Measurements from ENCODE around the gene COCH. TPM values are rescaled to one million over a fixed set of nuclear protein-coding genes. Genes with fewer than 3 reads are reported as not detected.

The COCH gene
- total RNA-seq, 1 experiment from 2014 or later, result 4.2 TPM

- no peak overlapping the region for H3K9ac ChIP-seq (ENCODE audit: low read length)
- H3K4me2 ChIP-seq (ENCODE audit: low read length), result no peak overlapping the region
- ATAC-seq, result no peak
- H3K4me3 ChIP-seq (ENCODE audit: low read length), result no peak overlapping the region
- ChIA-PET CTCF (no interaction called here), POLR2A (ENCODE audit: unreplicated experiment) (no interaction called here)
- no peaks in the 10 kb centered on the region for H3F3A ChIP-seq (ENCODE audit: low read length, unreplicated experiment)
- no TSS peak for BruUV-seq (replicated peaks)
- no peaks in the 10 kb centered on the region for H4K20me1 ChIP-seq (ENCODE audit: low read length)
- H3K4me1 ChIP-seq (ENCODE audit: insufficient read depth, low read length), result no peaks in the 10 kb centered on the region
- TF ChIP-seq, protein P1, sequence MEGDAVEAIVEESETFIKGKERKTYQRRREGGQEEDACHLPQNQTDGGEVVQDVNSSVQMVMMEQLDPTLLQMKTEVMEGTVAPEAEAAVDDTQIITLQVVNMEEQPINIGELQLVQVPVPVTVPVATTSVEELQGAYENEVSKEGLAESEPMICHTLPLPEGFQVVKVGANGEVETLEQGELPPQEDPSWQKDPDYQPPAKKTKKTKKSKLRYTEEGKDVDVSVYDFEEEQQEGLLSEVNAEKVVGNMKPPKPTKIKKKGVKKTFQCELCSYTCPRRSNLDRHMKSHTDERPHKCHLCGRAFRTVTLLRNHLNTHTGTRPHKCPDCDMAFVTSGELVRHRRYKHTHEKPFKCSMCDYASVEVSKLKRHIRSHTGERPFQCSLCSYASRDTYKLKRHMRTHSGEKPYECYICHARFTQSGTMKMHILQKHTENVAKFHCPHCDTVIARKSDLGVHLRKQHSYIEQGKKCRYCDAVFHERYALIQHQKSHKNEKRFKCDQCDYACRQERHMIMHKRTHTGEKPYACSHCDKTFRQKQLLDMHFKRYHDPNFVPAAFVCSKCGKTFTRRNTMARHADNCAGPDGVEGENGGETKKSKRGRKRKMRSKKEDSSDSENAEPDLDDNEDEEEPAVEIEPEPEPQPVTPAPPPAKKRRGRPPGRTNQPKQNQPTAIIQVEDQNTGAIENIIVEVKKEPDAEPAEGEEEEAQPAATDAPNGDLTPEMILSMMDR (conservative IDR thresholded peaks at IDR 0.05; ENCODE audit: low read depth, low read length), result no peak
- no peak for TF ChIP-seq EZH2phosphoT487 (IDR thresholded peaks at IDR 0.05; ENCODE audit: borderline replicate concordance, low read length)
- TF ChIP-seq EZH2 (IDR thresholded peaks at IDR 0.05; ENCODE audit: low read length, unreplicated experiment), result no peak
- H3K9me2 ChIP-seq (replicated peaks; ENCODE audit: low read length), result no peaks in the 10 kb centered on the region
- H3K27ac ChIP-seq (ENCODE audit: low read length), result no peak overlapping the region
- H3K27me3 ChIP-seq (ENCODE audit: low read length), result no peaks in the 10 kb centered on the region
- no peak for DNase-seq
- H3K79me2 ChIP-seq (ENCODE audit: low read length), result no peaks in the 10 kb centered on the region
- H3K36me3 ChIP-seq (ENCODE audit: low read depth, low read length), result no peaks in the 10 kb centered on the region
- no peak overlapping the region for H2AFZ ChIP-seq (ENCODE audit: low read length)
- intact Hi-C loops (cut with micrococcal nuclease), result no loop called here
- no peaks in the 10 kb centered on the region for H3K9me3 ChIP-seq (ENCODE audit: low read length)
Measured at GRCh38 chr14:30872602-30873001, 1.8 kb upstream of the COCH start.

GRCh38 chr14:30873308-30874119 is 845 bp upstream of the COCH start:
- CTCF ChIA-PET, result no interaction called here
- no peaks in the 10 kb centered on the region for H3K36me3 ChIP-seq (ENCODE audit: low read depth, low read length)
- H3K4me3 ChIP-seq (ENCODE audit: low read length), result peak overlapping the region; percentile 66
- H3K27me3 ChIP-seq (ENCODE audit: low read length), result no peaks in the 10 kb centered on the region
- no peaks in the 10 kb centered on the region for H4K20me1 ChIP-seq (ENCODE audit: low read length)
- TF ChIP-seq EZH2phosphoT487 (IDR thresholded peaks at IDR 0.05; ENCODE audit: borderline replicate concordance, low read length), result no peak
- no peak for DNase-seq
- H3K4me2 ChIP-seq (ENCODE audit: low read length), result peak overlapping the region; percentile 86
- H3K9me3 ChIP-seq (ENCODE audit: low read length), result no peaks in the 10 kb centered on the region
- H3K9ac ChIP-seq (ENCODE audit: low read length), result no peak overlapping the region
- no peaks in the 10 kb centered on the region for H3K9me2 ChIP-seq (replicated peaks; ENCODE audit: low read length)
- BruUV-seq (replicated peaks), result no TSS peak
- no peak for ATAC-seq
- intact Hi-C loops (cut with micrococcal nuclease), result no loop called here
- H2AFZ ChIP-seq (ENCODE audit: low read length), result peak overlapping the region; percentile 84
- no peak overlapping the region for H3K27ac ChIP-seq (ENCODE audit: low read length)
- POLR2A ChIA-PET (ENCODE audit: unreplicated experiment), result no interaction called here
- no peaks in the 10 kb centered on the region for H3K79me2 ChIP-seq (ENCODE audit: low read length)
- no peaks in the 10 kb centered on the region for H3F3A ChIP-seq (ENCODE audit: low read length, unreplicated experiment)
- H3K4me1 ChIP-seq (ENCODE audit: insufficient read depth, low read length), result no peaks in the 10 kb centered on the region

GRCh38 chr14:30874999-30875787 is 834 bp downstream of the COCH start:
- H3K36me3 ChIP-seq (ENCODE audit: low read depth, low read length), result no peaks in the 10 kb centered on the region
- no peaks in the 10 kb centered on the region for H3F3A ChIP-seq (ENCODE audit: low read length, unreplicated experiment)
- peak overlapping the region; percentile 84 for H2AFZ ChIP-seq (ENCODE audit: low read length)
- H3K9me3 ChIP-seq (ENCODE audit: low read length), result no peaks in the 10 kb centered on the region
- H3K4me3 ChIP-seq (ENCODE audit: low read length), result peak overlapping the region; percentile 66
- H3K79me2 ChIP-seq (ENCODE audit: low read length), result no peaks in the 10 kb centered on the region
- no peaks in the 10 kb centered on the region for H3K9me2 ChIP-seq (replicated peaks; ENCODE audit: low read length)
- POLR2A ChIA-PET (ENCODE audit: unreplicated experiment), result no interaction called here
- DNase-seq, result no peak
- intact Hi-C loops (cut with micrococcal nuclease), result no loop called here
- ATAC-seq, result no peak
- no peak overlapping the region for H3K27ac ChIP-seq (ENCODE audit: low read length)
- H3K9ac ChIP-seq (ENCODE audit: low read length), result no peak overlapping the region; the same call in 1 of the 2 replicates
- no peaks in the 10 kb centered on the region for H3K27me3 ChIP-seq (ENCODE audit: low read length)
- H4K20me1 ChIP-seq (ENCODE audit: low read length), result no peaks in the 10 kb centered on the region
- BruUV-seq (replicated peaks), result no TSS peak
- TF ChIP-seq EZH2phosphoT487 (IDR thresholded peaks at IDR 0.05; ENCODE audit: borderline replicate concordance, low read length), result no peak
- no peak for TF ChIP-seq EZH2 (IDR thresholded peaks at IDR 0.05; ENCODE audit: low read length, unreplicated experiment)
- TF ChIP-seq, protein P1 (conservative IDR thresholded peaks at IDR 0.05; ENCODE audit: low read depth, low read length), result no peak
- CTCF ChIA-PET, result no interaction called here
- peak overlapping the region; percentile 86 for H3K4me2 ChIP-seq (ENCODE audit: low read length)
- no peaks in the 10 kb centered on the region for H3K4me1 ChIP-seq (ENCODE audit: insufficient read depth, low read length)
